ENCODE results near the gene ADAM10. TPM values are rescaled to one million over a fixed set of nuclear protein-coding genes. Genes with fewer than 3 reads are reported as not detected.
"Not testable (repeated sequence)": the region's sequence is repeated elsewhere in the genome, so short reads cannot be mapped to it uniquely, and the experiment has no call there.

ADAM10 gene
- total RNA-seq, 8 experiments from 2014 or later, result 38.5 to 110 (median 73.6) TPM

DNA sequence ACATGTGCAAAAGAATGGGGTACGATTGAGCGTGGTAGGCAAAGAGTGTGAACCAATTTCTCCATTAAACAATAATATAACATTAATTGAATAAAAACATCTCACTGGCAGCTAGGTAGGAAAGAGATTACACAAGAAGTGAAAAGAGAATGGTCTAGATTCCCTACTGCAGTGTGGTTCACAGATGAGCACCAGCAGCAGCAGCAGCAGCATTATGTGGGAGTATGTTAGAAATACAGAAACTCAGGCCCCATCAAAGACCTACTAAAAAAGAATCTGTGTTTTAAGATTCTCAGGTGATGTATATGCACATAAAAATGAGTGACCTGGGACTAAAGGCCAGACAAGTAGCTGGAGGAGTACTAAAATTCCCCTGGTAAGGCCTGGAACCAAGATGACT is 118.2 kb downstream of the ADAM10 start:
- ATAC-seq (replicated peaks in 6 of 8), result no peak
- in situ Hi-C loops (cut with MboI; ENCODE audit: low pct_unique_long_range_greater_than_20kb in 2 of 9, low sequenced_read_pairs in 9 of 9, unreplicated experiment in 9 of 9), result no loop called here
- H3K4me1 ChIP-seq (replicated peaks in 1 of 2), result no peaks in the 10 kb centered on the region
- H3K4me3 ChIP-seq, result no peak overlapping the region
- 89 to 100% (median 100%) methylated on average over 1 to 2 of the region's 2 CpGs; no CpG with 5 or more reads in 5 of the 10 experiments for WGBS, 10 experiments
- no peak overlapping the region for H3K27ac ChIP-seq

- H3K4me3 ChIP-seq, result no peak overlapping the region
- ATAC-seq (replicated peaks in 6 of 8), result no peak
- in situ Hi-C loops (cut with MboI; ENCODE audit: low pct_unique_long_range_greater_than_20kb in 2 of 9, low sequenced_read_pairs in 9 of 9, unreplicated experiment in 9 of 9), result no loop called here
- no peaks in the 10 kb centered on the region for H3K4me1 ChIP-seq (replicated peaks in 1 of 2)
- H3K27ac ChIP-seq, result no peak overlapping the region
- WGBS, 10 experiments, result 88 to 100% (median 98%) methylated on average over 1 to 6 of the region's 6 CpGs; no CpG with 5 or more reads in 4 of the 10 experiments
Measured at GRCh38 chr15:58629625-58630024, 119.9 kb downstream of the ADAM10 start.

DNA sequence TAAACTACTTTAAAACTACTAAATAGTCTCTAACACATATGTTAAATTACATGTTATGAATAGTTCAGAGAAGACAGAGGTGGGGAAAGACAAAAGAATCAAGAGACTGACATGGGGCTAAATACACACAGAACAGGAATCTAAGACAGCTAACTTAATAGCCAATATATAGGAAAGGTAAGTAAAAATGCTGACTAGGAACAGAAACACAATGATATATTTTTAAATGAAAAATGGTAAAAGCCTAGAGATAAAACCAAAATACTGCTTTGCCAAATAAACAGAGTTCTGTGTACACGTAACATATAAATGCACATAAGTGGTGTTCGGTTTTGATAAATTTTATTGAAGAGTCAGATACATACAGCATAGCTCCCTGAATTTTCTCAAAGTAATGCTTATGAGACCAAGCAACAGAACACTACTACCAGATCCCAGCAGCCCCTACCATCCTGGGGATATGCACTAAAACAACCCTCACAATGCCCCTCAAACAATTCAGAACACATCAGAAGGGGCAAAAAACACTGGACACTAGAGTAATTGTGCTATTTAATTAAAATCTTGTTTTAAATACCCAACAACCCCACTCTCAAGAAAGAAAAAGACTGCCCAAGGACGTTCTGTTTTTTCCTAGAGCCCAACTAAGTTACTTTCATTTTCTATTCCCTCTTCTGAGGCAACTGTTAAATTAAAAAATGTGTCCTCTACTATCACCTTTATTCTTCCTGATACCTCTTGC is 121.1 kb downstream of the ADAM10 start:
- in situ Hi-C loops (cut with MboI; ENCODE audit: low pct_unique_long_range_greater_than_20kb in 2 of 9, low sequenced_read_pairs in 9 of 9, unreplicated experiment in 9 of 9), result no loop called here
- Histone ChIP-seq H3K4me3 (no peak overlapping the region), H3K27ac (no peak overlapping the region), H3K4me1 (replicated peaks in 1 of 2) (no peaks in the 10 kb centered on the region)
- 13 to 93% (median 70%) methylated on average over 1 to 3 of the region's 3 CpGs for WGBS, 10 experiments
- ATAC-seq (replicated peaks in 6 of 8), result peak in 2 of 8 experiments; percentile 43 to 51

DNA sequence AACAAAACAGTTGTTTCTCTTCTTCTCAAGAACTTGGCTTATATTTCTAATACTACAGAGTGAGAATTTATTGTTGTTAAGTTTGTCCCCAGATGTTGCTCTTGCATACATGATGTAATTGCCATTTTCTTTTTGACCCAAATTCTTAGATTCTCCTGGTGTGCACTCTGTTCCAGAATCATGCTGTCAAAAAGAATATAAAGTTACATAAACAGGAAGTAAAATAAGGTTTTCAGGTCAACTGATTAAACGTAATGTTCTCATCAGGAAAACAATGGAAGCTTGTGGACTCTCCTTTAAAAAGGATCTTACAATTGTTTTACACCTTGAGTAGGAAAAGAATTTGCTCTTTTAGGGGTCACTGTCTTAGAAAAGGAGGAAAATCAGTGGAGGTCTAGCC is 121.8 kb downstream of the ADAM10 start:
- Histone ChIP-seq H3K4me3 (no peak overlapping the region), H3K27ac (no peak overlapping the region), H3K4me1 (replicated peaks in 1 of 2) (no peaks in the 10 kb centered on the region)
- in situ Hi-C loops (cut with MboI; ENCODE audit: low pct_unique_long_range_greater_than_20kb in 2 of 9, low sequenced_read_pairs in 9 of 9, unreplicated experiment in 9 of 9), result no loop called here
- no peak for ATAC-seq (replicated peaks in 6 of 8)
- 55 to 92% (median 90%) methylated on average over 1 of the region's 1 CpG; no CpG with 5 or more reads in 1 of the 10 experiments for WGBS, 10 experiments

- WGBS, 10 experiments, result 67 to 100% (median 94%) methylated on average over 1 to 2 of the region's 2 CpGs
- Histone ChIP-seq H3K4me3 (no peak overlapping the region), H3K27ac (no peak overlapping the region), H3K4me1 (replicated peaks in 1 of 2) (no peaks in the 10 kb centered on the region)
- in situ Hi-C loops (cut with MboI; ENCODE audit: low pct_unique_long_range_greater_than_20kb in 2 of 9, low sequenced_read_pairs in 9 of 9, unreplicated experiment in 9 of 9), result no loop called here
- ATAC-seq (replicated peaks in 6 of 8), result no peak
Measured at GRCh38 chr15:58627046-58627445, 122.5 kb downstream of the ADAM10 start.

GRCh38 chr15:58626378-58626777 is 123.1 kb downstream of the ADAM10 start:
- WGBS, 10 experiments, result 90 to 100% (median 100%) methylated on average over 1 to 3 of the region's 3 CpGs; no CpG with 5 or more reads in 2 of the 10 experiments
- ATAC-seq (replicated peaks in 6 of 8), result no peak
- in situ Hi-C loops (cut with MboI; ENCODE audit: low pct_unique_long_range_greater_than_20kb in 2 of 9, low sequenced_read_pairs in 9 of 9, unreplicated experiment in 9 of 9), result no loop called here
- Histone ChIP-seq H3K27ac (no peak overlapping the region), H3K4me3 (no peak overlapping the region), H3K4me1 (replicated peaks in 1 of 2) (no peaks in the 10 kb centered on the region)

- whole genome bisulfite sequencing, 10 experiments, result 82 to 100% (median 100%) methylated on average over 1 to 3 of the region's 3 CpGs; no CpG with 5 or more reads in 1 of the 10 experiments
- no peak for ATAC-seq (replicated peaks in 6 of 8)
- in situ Hi-C loops (cut with MboI; ENCODE audit: low pct_unique_long_range_greater_than_20kb in 2 of 9, low sequenced_read_pairs in 9 of 9, unreplicated experiment in 9 of 9), result no loop called here
- H3K4me1 ChIP-seq (replicated peaks in 1 of 2), result no peaks in the 10 kb centered on the region
- H3K27ac ChIP-seq, result no peak overlapping the region
- no peak overlapping the region for H3K4me3 ChIP-seq
Measured at GRCh38 chr15:58622877-58623276, 126.6 kb downstream of the ADAM10 start.

DNA sequence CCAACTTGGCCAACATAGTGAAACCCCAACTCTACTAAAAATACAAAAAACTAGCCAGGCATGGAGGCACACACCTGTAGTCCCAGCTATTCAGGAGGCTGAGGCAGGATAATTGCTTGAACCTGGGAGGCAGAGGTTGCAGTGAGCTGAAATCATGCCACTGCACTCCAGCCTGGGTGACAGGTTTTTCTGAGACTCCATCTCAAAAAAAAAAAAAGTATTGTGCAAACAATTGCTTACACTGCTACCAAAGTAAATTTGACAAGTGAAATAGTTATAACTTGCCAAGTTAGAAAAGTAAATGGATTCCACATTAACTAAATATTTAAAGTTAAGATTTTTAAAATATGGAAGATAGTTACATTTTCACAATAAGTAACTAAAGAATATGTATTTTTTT is 129.2 kb downstream of the ADAM10 start:
- in situ Hi-C loops (cut with MboI; ENCODE audit: low pct_unique_long_range_greater_than_20kb in 2 of 9, low sequenced_read_pairs in 9 of 9, unreplicated experiment in 9 of 9); H3K27ac ChIP-seq; H3K4me3 ChIP-seq; H3K4me1 ChIP-seq (replicated peaks in 1 of 2); ATAC-seq (replicated peaks in 6 of 8): not testable (repeated sequence)

GRCh38 chr15:58616171-58616570 is 133.3 kb downstream of the ADAM10 start:
- no peak overlapping the region for H3K4me3 ChIP-seq
- WGBS, 10 experiments, result 56 to 100% (median 89%) methylated on average over 1 of the region's 1 CpG; no CpG with 5 or more reads in 5 of the 10 experiments
- H3K4me1 ChIP-seq (replicated peaks in 1 of 2), result no peaks in the 10 kb centered on the region
- no peak overlapping the region for H3K27ac ChIP-seq
- in situ Hi-C loops (cut with MboI; ENCODE audit: low pct_unique_long_range_greater_than_20kb in 2 of 9, low sequenced_read_pairs in 9 of 9, unreplicated experiment in 9 of 9), result no loop called here
- no peak for ATAC-seq (replicated peaks in 6 of 8)

DNA sequence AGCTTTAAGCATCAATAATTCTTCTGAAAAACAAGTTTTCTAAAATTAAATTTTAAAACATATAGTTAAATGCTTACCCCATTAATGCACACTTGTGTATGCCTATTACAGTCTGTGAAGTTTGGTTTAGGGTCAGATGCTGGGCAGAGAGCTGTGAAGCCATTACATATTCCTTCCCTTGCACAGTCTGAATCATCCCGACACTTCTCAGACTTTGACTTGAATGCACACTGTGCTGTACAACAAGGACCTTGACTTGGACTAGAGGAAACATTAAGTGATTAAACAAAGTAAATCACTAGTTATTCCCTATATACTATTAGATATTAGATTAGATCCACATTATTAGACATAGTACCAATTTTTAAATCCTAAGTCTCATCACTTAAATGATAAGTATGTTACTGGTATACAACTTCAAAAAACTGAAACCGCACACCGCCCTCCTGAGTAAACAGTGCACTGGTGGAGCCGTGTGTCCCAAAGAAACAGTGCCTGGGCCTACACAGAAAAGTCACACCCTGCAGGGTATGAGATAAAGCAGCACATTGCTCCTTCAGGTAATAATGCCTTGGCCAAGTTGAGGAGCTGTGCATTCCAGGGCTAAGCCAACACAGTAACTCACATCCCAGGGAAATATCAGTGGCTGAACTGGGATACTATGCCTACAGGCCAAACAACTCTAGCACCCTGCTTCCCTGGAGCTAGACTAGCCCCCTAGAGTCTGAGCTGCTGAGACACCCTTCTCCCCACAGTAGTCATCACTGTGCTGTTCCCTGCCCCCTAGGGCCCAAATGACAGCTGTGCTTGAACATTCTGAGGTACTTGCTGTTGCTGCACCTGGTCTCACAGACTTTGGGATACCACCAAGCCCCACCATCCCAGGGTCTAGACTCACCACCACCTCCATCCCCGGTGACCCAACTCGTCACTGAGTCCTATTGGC is 137.5 kb downstream of the ADAM10 start:
- 67 to 100% (median 91%) methylated on average over 1 to 4 of the region's 6 CpGs; no CpG with 5 or more reads in 2 of the 10 experiments for WGBS, 10 experiments
- peak in 3 of 8 experiments; percentile 16 to 46 (median 46) for ATAC-seq (replicated peaks in 6 of 8)
- in situ Hi-C loops (cut with MboI; ENCODE audit: low pct_unique_long_range_greater_than_20kb in 2 of 9, low sequenced_read_pairs in 9 of 9, unreplicated experiment in 9 of 9), result no loop called here

DNA sequence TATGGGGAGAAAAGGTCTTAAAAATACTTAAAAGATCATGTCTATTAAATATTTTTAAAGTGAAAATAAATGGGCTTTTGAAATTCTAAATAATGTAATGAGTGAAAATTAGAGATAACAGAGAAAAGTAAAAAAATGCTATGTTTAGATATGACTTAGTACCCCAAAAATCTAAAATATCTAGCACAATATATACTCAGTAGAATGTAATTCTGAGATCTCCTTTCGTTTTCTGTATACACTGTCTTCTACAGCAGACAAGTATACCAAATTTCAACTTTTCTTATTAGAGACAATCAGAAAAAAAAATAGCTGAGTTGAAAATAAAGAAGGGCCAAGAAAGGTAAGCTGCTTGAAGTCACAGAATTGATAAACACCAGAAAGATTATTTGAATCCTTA is 140.8 kb downstream of the ADAM10 start:
- no peak for ATAC-seq (replicated peaks in 6 of 8)
- no peak overlapping the region for H3K27ac ChIP-seq
- WGBS, 10 experiments, result 50 to 100% (median 78%) methylated on average over 1 of the region's 1 CpG
- no peak overlapping the region for H3K4me3 ChIP-seq
- H3K4me1 ChIP-seq (replicated peaks in 1 of 2), result no peaks in the 10 kb centered on the region
- in situ Hi-C loops (cut with MboI; ENCODE audit: low pct_unique_long_range_greater_than_20kb in 2 of 9, low sequenced_read_pairs in 9 of 9, unreplicated experiment in 9 of 9), result no loop called here

More for the DNA sequence above, 137.5 kb downstream of the ADAM10 start:
- Histone ChIP-seq H3K4me3 (no peak overlapping the region), H3K27ac (no peak overlapping the region), H3K4me1 (replicated peaks in 1 of 2) (no peaks in the 10 kb centered on the region)

DNA sequence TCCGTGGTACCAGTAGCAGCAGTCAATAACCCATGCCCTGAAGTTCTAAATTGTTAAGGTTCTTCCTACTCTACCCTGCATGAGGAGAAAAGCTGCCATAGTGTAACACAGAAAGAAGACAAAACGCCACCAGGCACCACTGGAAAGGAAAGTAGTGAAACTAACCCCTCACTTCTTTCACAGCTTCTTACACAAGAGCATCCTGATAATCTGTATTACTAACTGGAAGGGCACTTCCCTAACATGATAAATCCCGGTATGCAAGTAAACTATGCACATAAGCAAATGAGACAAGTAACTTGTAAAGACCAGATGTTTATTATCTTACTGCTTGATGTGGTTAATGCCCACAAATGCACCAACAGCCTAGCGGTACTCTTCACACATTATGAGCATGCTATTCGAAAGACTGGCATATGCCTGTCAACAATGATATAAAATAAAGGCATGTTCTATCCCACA is 141.3 kb downstream of the ADAM10 start:
- ATAC-seq (replicated peaks in 6 of 8), result peak in 3 of 8 experiments; percentile 95 to 97 (median 96)
- no peak overlapping the region for H3K4me3 ChIP-seq
- H3K27ac ChIP-seq, result no peak overlapping the region
- 8 to 100% (median 90%) methylated on average over 1 to 5 of the region's 5 CpGs; no CpG with 5 or more reads in 1 of the 10 experiments for WGBS, 10 experiments
- no peaks in the 10 kb centered on the region for H3K4me1 ChIP-seq (replicated peaks in 1 of 2)
- in situ Hi-C loops (cut with MboI; ENCODE audit: low pct_unique_long_range_greater_than_20kb in 2 of 9, low sequenced_read_pairs in 9 of 9, unreplicated experiment in 9 of 9), result no loop called here

DNA sequence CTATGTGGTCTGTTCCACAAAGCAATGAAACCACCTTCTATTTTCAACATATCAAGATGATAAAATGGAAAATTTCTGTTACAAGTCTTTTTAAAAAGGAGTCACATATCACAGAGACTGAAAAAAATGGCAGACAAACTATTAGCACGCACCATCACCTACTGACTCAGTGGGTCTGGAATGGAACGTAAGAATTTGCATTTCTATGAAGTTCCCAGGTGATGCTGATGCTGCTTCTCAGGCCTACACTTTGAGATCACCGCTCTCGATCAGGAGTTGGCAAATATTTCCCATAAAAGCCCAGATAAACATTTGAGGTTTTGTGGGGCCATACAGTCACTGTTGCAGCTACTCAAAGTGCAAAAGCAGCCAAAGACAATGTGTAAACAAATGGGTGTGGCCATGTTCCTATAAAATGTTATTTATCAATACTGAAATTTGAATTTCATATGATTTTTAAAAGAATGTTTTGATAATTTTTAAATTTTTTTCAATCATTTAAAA is 142.9 kb downstream of the ADAM10 start:
- in situ Hi-C loops (cut with MboI; ENCODE audit: low pct_unique_long_range_greater_than_20kb in 2 of 9, low sequenced_read_pairs in 9 of 9, unreplicated experiment in 9 of 9), result no loop called here
- no peak overlapping the region for H3K27ac ChIP-seq

More for the DNA sequence above, 142.9 kb downstream of the ADAM10 start:
- Histone ChIP-seq H3K4me3 (no peak overlapping the region), H3K4me1 (replicated peaks in 1 of 2) (no peaks in the 10 kb centered on the region)
- 82 to 100% (median 95%) methylated on average over 2 to 4 of the region's 4 CpGs for WGBS, 10 experiments
- ATAC-seq (replicated peaks in 6 of 8), result no peak

All from motor neuron (in vitro differentiated cells).